Measurements from ENCODE around the gene MARS1.
"Not testable (repeated sequence)": the region's sequence is repeated elsewhere in the genome, so short reads cannot be mapped to it uniquely, and the experiment has no call there.

Gene MARS1

DNA sequence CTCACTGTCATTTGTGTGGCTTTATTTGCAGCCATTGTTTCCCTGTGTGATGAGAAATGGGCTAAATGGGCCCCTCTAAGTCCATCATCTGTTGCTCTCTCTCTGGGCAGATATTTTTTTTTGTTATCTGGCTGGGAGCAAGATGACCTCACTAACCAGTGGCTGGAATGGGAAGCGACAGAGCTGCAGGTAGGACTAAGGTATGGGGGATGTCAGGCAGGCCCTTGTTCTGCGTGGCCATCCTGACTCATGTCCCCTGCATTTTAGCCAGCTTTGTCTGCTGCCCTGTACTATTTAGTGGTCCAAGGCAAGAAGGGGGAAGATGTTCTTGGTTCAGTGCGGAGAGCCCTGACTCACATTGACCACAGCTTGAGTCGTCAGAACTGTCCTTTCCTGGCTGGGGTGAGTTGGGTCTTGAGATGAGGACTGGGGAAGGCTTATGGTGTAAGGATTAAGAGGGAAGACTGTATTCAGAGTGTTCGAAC lies 1.3 kb downstream of the MARS1 start:
- in situ Hi-C loops (cut with HindIII; ENCODE audit: low sequenced_read_pairs): no loop called here

DNA sequence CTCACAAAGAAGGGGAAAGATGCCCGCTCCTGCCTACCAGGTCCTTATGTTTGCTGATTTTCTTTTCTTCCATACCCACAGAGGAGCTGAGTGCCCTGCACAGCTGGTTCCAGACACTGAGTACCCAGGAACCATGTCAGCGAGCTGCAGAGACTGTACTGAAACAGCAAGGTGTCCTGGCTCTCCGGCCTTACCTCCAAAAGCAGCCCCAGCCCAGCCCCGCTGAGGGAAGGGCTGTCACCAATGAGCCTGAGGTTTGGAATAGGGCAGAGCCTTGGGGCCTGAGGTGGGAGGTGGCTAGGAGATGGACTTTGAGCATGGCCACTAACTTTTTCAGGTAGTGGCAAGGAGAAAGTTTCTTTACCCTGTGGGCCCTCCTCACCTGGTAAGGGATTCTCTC lies 2.3 kb downstream of the MARS1 start:
- in situ Hi-C loops (cut with HindIII; ENCODE audit: low sequenced_read_pairs): no loop called here

DNA sequence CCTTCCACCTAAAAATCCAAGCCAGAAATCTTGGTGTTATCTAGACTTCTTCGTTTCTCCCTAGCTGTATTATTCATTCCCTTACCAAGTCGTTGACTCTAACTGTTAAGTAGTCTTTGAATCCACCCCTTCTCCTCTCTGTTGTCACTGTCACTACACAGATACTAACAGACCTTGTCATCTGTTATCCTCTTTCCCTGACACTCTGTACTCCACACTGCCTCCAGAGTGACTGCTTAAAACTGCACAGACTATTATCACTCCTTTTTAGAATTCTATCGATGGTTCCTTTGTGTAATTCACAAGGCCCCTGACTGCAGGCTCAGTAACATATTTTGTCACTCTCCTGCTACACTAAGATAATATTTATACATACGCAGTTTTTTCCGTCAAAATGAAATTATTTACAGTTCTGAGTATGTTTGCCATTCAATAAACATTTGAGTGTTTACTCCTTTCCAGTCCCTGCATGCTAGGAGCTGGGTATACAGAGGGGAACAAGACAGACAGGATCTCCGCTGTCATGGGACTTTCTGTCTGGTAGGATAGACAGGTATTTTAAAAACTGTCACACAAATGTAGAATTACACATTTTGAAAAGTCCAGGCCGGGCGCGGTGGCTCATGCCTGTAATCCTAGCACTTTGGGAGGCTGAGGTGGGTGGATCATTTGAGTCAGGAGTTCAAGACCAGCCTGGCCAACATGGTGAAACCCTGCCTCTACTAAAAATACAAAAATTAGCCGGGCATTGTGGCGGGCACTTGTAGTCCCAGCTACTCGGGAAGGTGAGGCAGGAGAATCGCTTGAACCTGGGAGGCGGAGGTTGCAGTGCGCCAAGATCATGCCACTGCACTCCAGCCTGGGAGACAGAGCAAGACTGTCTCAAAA lies 3.8 kb downstream of the MARS1 start:
- in situ Hi-C loops (cut with HindIII; ENCODE audit: low sequenced_read_pairs): no loop called here

DNA sequence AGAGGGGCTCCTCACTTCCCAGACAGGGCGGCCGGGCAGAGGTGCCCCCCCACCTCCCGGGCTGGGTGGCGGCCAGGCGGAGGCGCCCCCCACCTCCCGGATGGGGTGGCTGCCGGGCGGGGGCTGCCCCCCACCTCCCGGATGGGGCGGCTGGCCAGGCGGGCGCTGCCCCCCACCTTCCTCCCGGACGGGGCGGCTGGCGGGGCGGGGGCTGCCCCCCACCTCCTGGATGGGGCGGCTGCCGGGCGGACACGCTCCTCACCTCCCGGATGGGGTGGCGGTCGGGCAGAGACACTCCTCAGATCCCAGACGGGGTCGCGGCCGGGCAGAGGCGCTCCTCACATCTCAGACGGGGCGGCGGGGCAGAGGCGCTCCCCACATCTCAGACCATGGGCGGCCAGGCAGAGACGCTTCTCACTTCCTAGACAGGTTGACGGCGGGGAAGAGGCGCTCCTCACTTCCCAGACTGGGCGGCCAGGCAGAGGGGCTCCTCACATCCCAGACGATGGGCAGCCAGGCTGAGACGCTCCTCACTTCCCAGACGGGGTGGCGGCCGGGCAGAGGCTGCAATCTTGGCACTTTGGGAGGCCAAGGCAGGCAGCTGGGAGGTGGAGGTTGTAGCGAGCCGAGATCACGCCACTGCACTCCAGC lies 7.3 kb downstream of the MARS1 start:
- in situ Hi-C loops (cut with HindIII; ENCODE audit: low sequenced_read_pairs): not testable (repeated sequence)

DNA sequence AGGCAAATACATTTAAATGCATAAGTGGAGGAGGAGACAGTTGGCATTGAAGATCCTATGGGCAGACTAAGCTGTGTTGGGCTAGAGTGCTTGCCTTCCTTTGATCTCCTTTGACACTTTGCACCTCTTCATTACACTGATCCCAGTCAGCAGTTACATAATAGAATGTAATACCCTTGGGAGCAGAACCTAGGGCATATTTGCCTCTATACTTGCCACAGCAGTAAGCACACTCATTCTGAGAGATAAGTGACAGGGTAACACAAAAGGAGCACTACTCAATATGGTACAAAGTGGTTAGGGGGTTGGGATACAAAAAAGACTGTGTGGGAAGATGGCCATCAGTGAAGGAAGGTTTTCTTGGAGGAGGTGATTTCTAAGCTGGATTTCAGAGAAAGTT lies 9.0 kb downstream of the MARS1 start:
- in situ Hi-C loops (cut with HindIII; ENCODE audit: low sequenced_read_pairs): no loop called here

DNA sequence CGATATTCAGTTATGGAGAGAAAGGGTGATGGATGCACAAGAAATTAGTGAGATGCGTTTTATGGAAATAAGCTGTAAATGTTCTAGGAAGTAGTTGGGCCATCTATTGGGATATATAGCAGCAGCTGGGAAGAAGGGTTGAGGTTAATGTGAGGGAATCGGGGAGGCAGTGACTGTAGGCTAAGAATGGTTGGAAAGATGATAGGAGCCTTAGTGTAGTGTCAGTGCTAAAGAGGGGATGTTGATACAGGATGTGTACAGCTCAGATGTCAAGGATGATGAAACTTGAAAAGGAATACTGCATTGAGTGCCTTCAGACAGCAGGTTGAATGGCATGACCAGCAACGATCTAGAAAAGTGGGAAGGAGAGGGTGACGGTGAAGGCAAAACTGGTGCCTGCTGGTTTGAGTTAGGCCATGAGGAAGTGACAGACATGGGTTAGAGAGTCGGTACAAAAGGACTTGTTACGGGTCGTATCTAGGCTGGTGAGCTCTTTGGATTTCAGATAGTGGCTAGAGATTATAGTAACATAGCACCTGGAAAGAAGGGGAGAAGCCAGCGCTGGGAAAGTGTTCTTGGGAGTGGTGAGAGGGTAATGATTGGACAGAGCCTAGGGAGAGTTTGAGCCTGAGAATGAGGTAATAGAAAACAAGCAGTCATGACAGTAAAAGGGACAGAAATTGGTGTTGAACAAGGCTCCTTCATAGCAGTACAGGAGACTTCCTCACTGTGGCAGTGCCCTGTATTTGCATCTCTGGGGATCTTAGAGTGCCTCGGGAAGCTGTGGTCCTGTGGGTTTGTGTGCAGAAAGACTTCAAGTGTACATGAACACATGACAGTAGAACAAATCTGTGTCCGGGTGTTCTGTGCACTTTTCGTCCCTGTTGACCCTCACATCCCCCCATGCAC lies 9.6 kb downstream of the MARS1 start:
- in situ Hi-C loops (cut with HindIII; ENCODE audit: low sequenced_read_pairs): no loop called here

DNA sequence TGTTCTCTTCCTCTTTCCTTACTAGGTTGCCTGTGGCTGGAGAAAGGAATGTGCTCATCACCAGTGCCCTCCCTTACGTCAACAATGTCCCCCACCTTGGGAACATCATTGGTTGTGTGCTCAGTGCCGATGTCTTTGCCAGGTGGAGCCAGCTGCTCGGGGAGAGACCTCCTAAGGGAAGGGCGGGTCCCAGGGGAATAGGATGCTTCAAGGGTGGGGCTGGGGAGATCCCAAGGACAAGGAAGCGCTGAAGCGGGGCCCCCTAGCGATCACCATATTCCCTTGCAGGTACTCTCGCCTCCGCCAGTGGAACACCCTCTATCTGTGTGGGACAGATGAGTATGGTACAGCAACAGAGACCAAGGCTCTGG lies 10.2 kb downstream of the MARS1 start:
- in situ Hi-C loops (cut with HindIII; ENCODE audit: low sequenced_read_pairs): no loop called here

DNA sequence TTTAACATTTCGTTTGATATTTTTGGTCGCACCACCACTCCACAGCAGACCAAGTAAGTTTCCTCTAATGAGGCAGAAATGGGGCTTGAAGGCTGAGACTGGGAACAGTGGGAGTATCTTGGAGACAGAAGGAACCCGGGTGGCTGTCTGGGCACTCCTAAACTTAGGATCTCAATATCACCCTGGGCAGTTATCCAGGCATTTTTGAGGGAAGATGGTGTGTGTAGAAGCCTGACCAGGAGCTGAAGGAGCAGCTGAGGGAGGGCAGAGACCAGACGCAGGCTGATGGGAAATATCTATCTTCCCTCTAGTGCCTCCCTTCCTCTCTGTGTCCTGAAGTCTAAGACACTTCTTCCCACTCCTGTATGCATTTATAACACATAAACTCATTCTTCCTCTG lies 10.7 kb downstream of the MARS1 start:
- in situ Hi-C loops (cut with HindIII; ENCODE audit: low sequenced_read_pairs): no loop called here

DNA sequence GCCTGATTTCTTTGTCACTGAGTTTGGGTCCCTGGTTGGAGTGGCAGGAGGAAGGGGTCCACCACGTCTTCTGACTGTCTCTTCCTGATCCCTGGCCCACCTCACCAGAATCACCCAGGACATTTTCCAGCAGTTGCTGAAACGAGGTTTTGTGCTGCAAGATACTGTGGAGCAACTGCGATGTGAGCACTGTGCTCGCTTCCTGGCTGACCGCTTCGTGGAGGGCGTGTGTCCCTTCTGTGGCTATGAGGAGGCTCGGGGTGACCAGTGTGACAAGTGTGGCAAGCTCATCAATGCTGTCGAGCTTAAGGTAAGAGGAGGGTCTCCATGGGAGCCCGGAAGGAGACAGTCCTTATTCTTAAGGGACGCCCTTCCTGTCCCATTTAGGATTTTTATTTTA lies 12.3 kb downstream of the MARS1 start:
- in situ Hi-C loops (cut with HindIII; ENCODE audit: low sequenced_read_pairs): no loop called here

DNA sequence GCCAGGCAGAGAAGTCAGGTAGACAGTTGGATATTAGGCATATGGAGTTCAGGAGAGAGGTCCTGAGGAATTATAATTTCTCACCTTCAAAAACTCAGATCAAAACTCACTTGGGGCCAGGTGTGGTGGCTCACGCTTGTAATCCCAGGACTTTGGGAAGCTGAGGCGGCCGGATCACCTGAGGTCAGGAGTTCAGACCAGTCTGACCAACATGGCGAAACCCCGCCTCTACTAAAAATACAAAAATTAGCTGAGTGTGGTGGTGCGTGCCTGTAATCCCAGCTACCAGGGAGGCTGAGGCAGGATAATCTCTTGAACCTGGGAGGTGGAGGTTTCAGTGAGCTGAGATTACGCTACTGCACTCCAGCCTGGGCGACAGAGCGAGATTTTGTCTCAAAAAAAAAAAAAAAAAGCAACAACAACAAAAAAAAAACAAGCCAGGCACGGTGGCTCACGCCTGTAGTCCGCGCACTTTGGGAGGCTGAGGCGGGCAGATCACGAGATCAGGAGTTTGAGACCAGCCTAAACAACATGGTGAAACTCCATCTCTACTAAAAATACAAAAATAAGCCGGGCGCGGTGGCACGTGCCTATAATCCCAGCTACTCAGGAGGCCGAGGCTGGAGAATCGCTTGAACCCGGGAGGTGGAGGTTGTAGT lies 14.6 kb downstream of the MARS1 start:
- in situ Hi-C loops (cut with HindIII; ENCODE audit: low sequenced_read_pairs): not testable (repeated sequence)

DNA sequence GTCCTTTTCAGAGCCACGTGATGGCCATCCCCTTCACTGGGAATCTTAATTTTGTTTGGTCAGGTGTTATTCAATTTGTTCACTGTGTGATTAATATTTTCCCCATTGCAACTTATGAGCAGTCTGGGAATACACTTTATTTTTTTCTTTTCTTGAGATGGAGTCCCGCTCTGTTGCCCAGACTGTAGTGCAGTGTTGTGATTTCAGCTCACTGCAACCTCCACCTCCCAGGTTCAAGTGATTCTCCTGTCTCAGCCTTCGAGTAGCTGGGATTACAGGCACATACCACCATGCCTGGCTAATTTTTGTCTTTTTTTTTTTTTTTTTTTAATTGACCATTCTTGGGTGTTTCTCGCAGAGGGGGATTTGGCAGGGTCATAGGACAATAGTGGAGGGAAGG lies 18.7 kb downstream of the MARS1 start:
- in situ Hi-C loops (cut with HindIII; ENCODE audit: low sequenced_read_pairs): not testable (repeated sequence)

DNA sequence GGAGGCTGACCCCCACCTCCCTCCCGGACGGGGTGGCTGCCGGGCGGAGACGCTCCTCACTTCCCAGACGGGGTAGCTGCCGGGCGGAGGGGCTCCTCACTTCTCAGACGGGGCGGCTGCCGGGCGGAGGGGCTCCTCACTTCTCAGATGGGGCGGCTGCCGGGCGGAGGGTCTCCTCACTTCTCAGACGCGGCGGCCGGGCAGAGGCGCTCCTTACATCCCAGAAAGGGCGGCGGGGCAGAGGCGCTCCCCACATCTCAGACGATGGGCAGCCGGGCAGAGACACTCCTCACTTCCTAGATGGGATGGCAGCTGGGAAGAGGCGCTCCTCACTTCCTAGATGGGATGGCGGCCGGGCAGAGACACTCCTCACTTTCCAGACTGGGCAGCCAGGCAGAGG lies 19.9 kb downstream of the MARS1 start:
- in situ Hi-C loops (cut with HindIII; ENCODE audit: low sequenced_read_pairs): not testable (repeated sequence)

DNA sequence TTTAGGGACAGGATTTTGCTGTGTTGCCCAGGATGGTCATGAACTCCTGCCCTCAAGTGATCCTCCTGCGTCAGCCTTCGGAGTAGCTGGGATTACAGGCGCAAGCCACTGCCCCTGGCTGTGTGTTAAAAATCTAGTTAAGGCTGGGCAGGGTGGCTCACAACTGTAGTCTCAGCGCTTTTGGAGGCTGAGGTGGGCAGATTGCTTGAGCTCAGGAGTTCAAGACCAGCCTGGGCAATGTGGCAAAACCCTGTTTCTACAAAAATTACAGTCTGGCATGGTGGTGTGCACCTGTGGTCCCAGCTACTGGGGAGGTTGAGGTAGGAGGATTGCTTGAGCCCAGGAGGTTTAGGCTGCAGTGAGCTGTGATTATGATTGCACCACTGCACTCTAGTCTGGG lies 23.3 kb downstream of the MARS1 start:
- in situ Hi-C loops (cut with HindIII; ENCODE audit: low sequenced_read_pairs): no loop called here

DNA sequence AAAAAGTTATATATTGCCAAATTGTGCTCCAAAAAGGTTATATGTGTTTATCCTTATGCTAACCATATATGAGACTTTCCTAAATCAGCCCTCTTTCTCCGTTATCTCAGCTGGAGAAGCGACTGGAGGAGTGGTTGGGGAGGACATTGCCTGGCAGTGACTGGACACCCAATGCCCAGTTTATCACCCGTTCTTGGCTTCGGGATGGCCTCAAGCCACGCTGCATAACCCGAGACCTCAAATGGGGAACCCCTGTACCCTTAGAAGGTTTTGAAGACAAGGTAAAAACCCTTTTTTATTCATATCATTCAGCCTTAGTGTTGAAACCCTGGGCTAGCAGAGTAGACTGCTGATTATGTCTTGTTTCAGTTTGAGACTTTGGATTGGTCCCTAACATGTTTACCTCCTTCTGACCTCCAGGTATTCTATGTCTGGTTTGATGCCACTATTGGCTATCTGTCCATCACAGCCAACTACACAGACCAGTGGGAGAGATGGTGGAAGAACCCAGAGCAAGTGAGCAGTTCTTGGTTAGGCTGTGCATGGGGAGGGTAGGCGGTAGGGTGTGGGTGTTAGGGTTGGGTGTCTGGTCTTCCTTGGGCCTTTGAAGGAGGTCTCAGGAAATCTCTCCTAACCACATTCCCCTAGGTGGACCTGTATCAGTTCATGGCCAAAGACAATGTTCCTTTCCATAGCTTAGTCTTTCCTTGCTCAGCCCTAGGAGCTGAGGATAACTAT lies 23.9 kb downstream of the MARS1 start:
- in situ Hi-C loops (cut with HindIII; ENCODE audit: low sequenced_read_pairs): no loop called here

DNA sequence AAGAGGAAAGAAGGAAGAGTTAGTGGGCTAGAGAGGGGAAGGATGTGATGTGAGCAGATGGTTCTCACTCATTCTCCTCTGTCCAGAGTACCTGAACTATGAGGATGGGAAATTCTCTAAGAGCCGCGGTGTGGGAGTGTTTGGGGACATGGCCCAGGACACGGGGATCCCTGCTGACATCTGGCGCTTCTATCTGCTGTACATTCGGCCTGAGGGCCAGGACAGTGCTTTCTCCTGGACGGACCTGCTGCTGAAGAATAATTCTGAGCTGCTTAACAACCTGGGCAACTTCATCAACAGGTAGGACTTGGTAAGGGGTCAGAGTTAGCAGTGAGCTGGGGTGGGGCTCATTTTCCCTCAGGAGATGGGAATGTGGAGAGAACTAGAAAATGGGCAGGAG lies 24.8 kb downstream of the MARS1 start:
- in situ Hi-C loops (cut with HindIII; ENCODE audit: low sequenced_read_pairs): no loop called here

DNA sequence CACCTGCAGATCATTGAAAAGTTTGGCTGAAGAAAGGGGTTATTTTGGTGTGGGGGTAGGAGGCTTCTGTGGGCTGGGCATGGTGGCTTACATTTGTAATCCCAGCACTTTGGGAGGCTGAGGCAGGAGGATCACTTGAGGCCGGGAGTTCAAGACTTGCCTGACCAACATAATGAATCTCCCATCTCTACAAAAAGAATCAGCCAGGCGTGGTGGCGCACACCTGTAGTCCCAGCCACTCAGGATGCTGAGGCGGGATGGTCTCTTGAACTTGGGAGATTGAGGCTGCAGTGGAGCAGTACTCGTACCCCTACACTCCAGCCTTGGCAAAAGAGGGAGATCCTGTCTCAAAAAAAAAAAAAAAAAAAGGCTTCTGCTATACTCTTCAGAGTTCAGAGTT lies 25.4 kb downstream of the MARS1 start:
- in situ Hi-C loops (cut with HindIII; ENCODE audit: low sequenced_read_pairs): no loop called here

DNA sequence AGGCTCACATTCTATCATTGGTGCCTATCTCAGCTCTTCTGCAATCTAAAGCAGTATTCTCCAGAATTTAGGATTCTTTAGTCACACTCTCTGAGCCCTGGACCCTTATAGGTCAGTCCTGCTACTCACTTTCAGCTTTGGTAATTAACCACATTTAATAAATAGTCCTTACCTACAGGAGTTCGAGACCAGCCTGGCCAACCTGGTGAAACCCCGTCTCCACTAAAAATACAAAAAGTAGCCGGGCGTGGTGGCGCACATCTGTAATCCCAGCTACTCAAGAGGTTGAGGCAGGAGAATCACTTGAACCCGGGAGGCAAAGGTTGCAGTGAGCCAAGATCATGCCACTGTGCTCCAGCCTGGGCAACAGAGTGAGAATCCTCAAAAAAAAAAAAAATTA lies 25.8 kb downstream of the MARS1 start:
- in situ Hi-C loops (cut with HindIII; ENCODE audit: low sequenced_read_pairs): not testable (repeated sequence)

DNA sequence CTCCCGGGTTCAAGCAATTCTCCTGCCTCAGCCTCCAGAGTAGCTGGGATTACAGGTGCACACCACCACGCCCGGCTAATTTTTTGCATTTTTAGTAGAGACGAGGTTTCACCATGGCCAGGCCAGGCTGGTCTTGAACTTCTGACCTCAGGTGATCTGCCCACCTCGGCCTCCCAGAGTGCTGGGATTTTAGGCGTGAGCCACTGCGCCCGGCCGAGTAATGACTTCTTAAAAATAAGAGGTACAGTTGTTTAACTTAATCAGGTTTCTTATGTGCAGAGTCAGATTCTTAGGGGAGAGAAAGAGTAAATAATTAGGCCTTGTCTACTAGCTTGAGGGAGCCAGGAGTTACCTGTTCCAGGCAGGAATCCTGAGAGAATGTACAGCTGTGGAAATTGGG lies 26.4 kb downstream of the MARS1 start:
- in situ Hi-C loops (cut with HindIII; ENCODE audit: low sequenced_read_pairs): not testable (repeated sequence)

DNA sequence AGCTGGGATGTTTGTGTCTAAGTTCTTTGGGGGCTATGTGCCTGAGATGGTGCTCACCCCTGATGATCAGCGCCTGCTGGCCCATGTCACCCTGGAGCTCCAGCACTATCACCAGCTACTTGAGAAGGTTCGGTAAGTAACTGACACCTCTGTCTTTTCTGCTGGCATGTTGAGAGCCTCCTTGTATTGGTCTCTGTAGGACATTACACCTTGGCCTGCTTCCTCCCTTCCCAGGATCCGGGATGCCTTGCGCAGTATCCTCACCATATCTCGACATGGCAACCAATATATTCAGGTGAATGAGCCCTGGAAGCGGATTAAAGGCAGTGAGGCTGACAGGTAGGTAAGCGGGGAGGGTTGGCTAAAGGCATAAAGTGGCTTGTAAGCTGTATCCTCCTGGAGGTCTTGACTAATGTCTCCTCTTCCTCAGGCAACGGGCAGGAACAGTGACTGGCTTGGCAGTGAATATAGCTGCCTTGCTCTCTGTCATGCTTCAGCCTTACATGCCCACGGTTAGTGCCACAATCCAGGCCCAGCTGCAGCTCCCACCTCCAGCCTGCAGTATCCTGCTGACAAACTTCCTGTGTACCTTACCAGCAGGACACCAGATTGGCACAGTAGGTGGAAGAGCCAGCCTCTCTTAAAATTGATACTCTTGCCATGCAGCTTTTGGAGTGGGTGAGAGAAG lies 27.0 kb downstream of the MARS1 start:
- in situ Hi-C loops (cut with HindIII; ENCODE audit: low sequenced_read_pairs): no loop called here
